CD14-positive monocyte (primary cell): ENCODE results near the gene SUCLG2. TPM values are rescaled to one million over a fixed set of nuclear protein-coding genes. Genes with fewer than 3 reads are reported as not detected.

Experiments
- DNase-seq, 3 donors: peaks; one replicate each; pipeline ENCODE4 v3.0.0-alpha.2; 2011 to 2022
- H2AFZ ChIP-seq: 2 replicates; pipeline ENCODE4 v1.6.0; 2012; ENCODE audit warnings: mild to moderate bottlenecking, low read depth, low read length, inconsistent platforms; ENCODE audit not compliant: insufficient read depth, poor library complexity, severe bottlenecking
- H3K27ac ChIP-seq, 2 donors: 1 replicate in 1 of 2; 2 replicates in 1 of 2; pipeline ENCODE4 v1.5.1; 2012 to 2013; ENCODE audit warnings: low read length in 2 of 2, control low read depth in 1 of 2, inconsistent platforms in 1 of 2, low read depth in 1 of 2, mild to moderate bottlenecking in 1 of 2
- H3K27me3 ChIP-seq, 2 donors: one replicate each; pipeline versions ENCODE4 v1.6.0 to v1.6.1; 2011 to 2013; ENCODE audit warnings: low read length in 2 of 2; ENCODE audit not compliant: control insufficient read depth in 2 of 2, insufficient read depth in 2 of 2
- H3K36me3 ChIP-seq, 2 donors: replicated peaks in 1 of 2; 1 replicate in 1 of 2; 2 replicates in 1 of 2; pipeline versions ENCODE4 v1.5.1 to v1.6.1; 2012 to 2013; ENCODE audit warnings: low read length in 2 of 2, control low read depth in 1 of 2, inconsistent platforms in 1 of 2, mild to moderate bottlenecking in 1 of 2; ENCODE audit not compliant: insufficient read depth in 2 of 2, control insufficient read depth in 1 of 2
- H3K4me1 ChIP-seq, 2 donors: 1 replicate in 1 of 2; 2 replicates in 1 of 2; pipeline versions ENCODE4 v1.5.1 to v1.6.1; 2012 to 2013; ENCODE audit warnings: low read length in 2 of 2, control low read depth in 1 of 2, inconsistent platforms in 1 of 2, mild to moderate bottlenecking in 1 of 2, moderate library complexity in 1 of 2; ENCODE audit not compliant: insufficient read depth in 2 of 2, control insufficient read depth in 1 of 2
- H3K4me2 ChIP-seq: replicated peaks from 2 replicates; pipeline ENCODE3; 2012; ENCODE audit warnings: low read length, moderate library complexity, mild to moderate bottlenecking; ENCODE audit not compliant: poor library complexity, severe bottlenecking; ENCODE audit errors: extremely low read depth
- H3K4me3 ChIP-seq, 3 experiments: fragments of 200-600 bp in 1 of 3; sonication (generic) in 1 of 3; replicated peaks in 1 of 3; 1 replicate in 2 of 3; 2 replicates in 1 of 3; pipeline ENCODE4 v1.5.1; 2011 to 2013; ENCODE audit warnings: low read length in 3 of 3, mild to moderate bottlenecking in 3 of 3, control low read depth in 2 of 3, low read depth in 2 of 3, inconsistent platforms in 1 of 3, moderate library complexity in 1 of 3
- H3K79me2 ChIP-seq: 2 replicates; pipeline ENCODE4 v1.6.0; 2012; ENCODE audit warnings: mild to moderate bottlenecking, control low read depth, inconsistent platforms, low read length, moderate library complexity; ENCODE audit not compliant: insufficient read depth
- H3K9ac ChIP-seq: 2 replicates; pipeline ENCODE4 v1.6.0; 2017; ENCODE audit warnings: low read length, mild to moderate bottlenecking; ENCODE audit not compliant: insufficient read depth, poor library complexity, severe bottlenecking
- H3K9me3 ChIP-seq, 2 donors: replicated peaks in 1 of 2; 1 replicate in 1 of 2; 2 replicates in 1 of 2; pipeline versions ENCODE4 v1.5.1 to v1.6.1; 2012 to 2013; ENCODE audit warnings: low read length in 2 of 2, control low read depth in 1 of 2; ENCODE audit not compliant: control insufficient read depth in 1 of 2, insufficient read depth in 1 of 2
- H4K20me1 ChIP-seq: 2 replicates; pipeline ENCODE4 v1.6.0; 2012; ENCODE audit warnings: mild to moderate bottlenecking, low read length, control low read depth, moderate library complexity; ENCODE audit not compliant: insufficient read depth
- H3K27ac Mint-ChIP-seq, 7 donors: one replicate each; pipeline ENCODE4 v1.8.0; 2020; ENCODE audit warnings: mild to moderate bottlenecking in 7 of 7, mixed read lengths in 7 of 7, moderate library complexity in 6 of 7, inconsistent platforms in 2 of 7
- H3K27me3 Mint-ChIP-seq, 3 donors: one replicate each; pipeline ENCODE4 v1.8.0; 2021 to 2022; ENCODE audit warnings: low read depth in 3 of 3, mild to moderate bottlenecking in 3 of 3, mixed read lengths in 3 of 3, moderate library complexity in 3 of 3, inconsistent platforms in 1 of 3
- H3K36me3 Mint-ChIP-seq, 2 donors: one replicate each; pipeline ENCODE4 v1.8.0; 2020; ENCODE audit warnings: mixed read lengths in 2 of 2, inconsistent platforms in 1 of 2, mild to moderate bottlenecking in 1 of 2
- H3K4me1 Mint-ChIP-seq: one replicate; pipeline ENCODE4 v1.8.0; 2020; ENCODE audit warnings: mild to moderate bottlenecking, mixed read lengths
- H3K4me3 Mint-ChIP-seq, 2 donors: one replicate each; pipeline ENCODE4 v1.8.0; 2020; ENCODE audit warnings: mild to moderate bottlenecking in 2 of 2, mixed read lengths in 2 of 2, moderate library complexity in 1 of 2
- H3K9me3 Mint-ChIP-seq, 7 donors: one replicate each; pipeline ENCODE4 v1.8.0; 2020 to 2022; ENCODE audit warnings: mixed read lengths in 7 of 7, mild to moderate bottlenecking in 6 of 7, moderate library complexity in 6 of 7, inconsistent platforms in 2 of 7
- WGBS: methylation state at CpG from one replicate; pipeline ENCODE4 v1.1.5; 2013; ENCODE audit warnings: missing lambda C conversion rate; ENCODE audit not compliant: insufficient coverage; 5-methylcytosine and 5-hydroxymethylcytosine counted together
- intact Hi-C, 2 donors: fragments of 100-400 bp; cut with micrococcal nuclease; formaldehyde crosslinking; loops; one replicate each; pipeline versions ENCODE4 v1.15.0 to v1.15.1; 2023
- polyA plus RNA-seq, 3 donors: library from polyadenylated mRNA; depleted of rRNA in 1 of 3; unstranded in 2 of 3; stranded (reverse) in 1 of 3; fragments of 300-500 nt in 2 of 3; fragments of >200 nt in 1 of 3; fragmentation: Illumina TruSeq in 2 of 3; gene quantifications; 1 replicate in 2 of 3; 2 replicates in 1 of 3; pipeline ENCODE4 v1.2.3, GENCODE V29; 2012 to 2021
- TF ChIP-seq, protein P1 (sequence below): fragments of 200-600 bp; IDR thresholded peaks from one replicate; pipeline ENCODE4 v1.8.0; 2022; ENCODE audit warnings: antibody characterized with exemption, mild to moderate bottlenecking

The SUCLG2 gene
- polyA plus RNA-seq, 3 donors: 10.8 to 37.5 (median 32.9) TPM

DNA sequence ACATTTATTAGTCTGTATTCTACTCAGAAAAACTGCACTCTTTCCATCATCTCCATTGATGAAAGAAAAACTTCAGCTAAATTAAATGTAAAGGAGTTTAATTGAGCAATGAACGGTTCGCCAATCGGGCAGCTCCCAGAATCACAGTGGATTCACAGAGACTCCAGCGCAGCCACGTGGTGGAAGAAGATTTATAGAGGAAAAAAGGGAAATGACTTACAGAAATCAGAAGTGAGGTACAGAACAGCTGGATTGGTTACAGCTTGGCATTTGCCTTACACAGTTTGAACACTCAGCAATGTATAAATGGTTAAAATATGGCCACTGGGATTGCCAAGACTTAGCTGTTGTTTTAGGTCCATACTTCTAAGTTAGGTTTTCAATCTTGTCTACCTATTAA lies 2.8 kb upstream of the SUCLG2 start:
- Histone ChIP-seq H3K27ac (no peak overlapping the region), H3K36me3 (no peaks in the 10 kb centered on the region), H3K9ac (no peak overlapping the region), H3K4me2 (no peak overlapping the region), H3K79me2 (peaks cover 16% of the 10 kb centered on the region), H3K9me3 (peaks cover 0 to 4% of the 10 kb centered on the region in 2 donors), H3K4me1 (peaks cover 27 to 34% of the 10 kb centered on the region in 2 donors), H2AFZ (no peak overlapping the region), H4K20me1 (peaks cover 6% of the 10 kb centered on the region), H3K27me3 (peaks cover 33 to 35% of the 10 kb centered on the region in 2 donors), H3K4me3 (no peak overlapping the region)
- WGBS: 2% methylated on average over 5 of the region's 5 CpGs
- DNase-seq: peak in 1 of 3 donors; percentile 5
- TF ChIP-seq, protein P1, sequence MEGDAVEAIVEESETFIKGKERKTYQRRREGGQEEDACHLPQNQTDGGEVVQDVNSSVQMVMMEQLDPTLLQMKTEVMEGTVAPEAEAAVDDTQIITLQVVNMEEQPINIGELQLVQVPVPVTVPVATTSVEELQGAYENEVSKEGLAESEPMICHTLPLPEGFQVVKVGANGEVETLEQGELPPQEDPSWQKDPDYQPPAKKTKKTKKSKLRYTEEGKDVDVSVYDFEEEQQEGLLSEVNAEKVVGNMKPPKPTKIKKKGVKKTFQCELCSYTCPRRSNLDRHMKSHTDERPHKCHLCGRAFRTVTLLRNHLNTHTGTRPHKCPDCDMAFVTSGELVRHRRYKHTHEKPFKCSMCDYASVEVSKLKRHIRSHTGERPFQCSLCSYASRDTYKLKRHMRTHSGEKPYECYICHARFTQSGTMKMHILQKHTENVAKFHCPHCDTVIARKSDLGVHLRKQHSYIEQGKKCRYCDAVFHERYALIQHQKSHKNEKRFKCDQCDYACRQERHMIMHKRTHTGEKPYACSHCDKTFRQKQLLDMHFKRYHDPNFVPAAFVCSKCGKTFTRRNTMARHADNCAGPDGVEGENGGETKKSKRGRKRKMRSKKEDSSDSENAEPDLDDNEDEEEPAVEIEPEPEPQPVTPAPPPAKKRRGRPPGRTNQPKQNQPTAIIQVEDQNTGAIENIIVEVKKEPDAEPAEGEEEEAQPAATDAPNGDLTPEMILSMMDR: no peak
- Mint-ChIP-seq H3K27me3 (peaks cover 13 to 40% (median 39%) of the 10 kb centered on the region in 3 donors), H3K9me3 (peaks cover 0 to 14% (median 9%) of the 10 kb centered on the region in 7 donors), H3K36me3 (peaks cover 1 to 8% of the 10 kb centered on the region in 2 donors), H3K4me1 (peaks cover 33% of the 10 kb centered on the region), H3K27ac (no peak overlapping the region), H3K4me3 (no peak overlapping the region)
- intact Hi-C loops: no loop called here

DNA sequence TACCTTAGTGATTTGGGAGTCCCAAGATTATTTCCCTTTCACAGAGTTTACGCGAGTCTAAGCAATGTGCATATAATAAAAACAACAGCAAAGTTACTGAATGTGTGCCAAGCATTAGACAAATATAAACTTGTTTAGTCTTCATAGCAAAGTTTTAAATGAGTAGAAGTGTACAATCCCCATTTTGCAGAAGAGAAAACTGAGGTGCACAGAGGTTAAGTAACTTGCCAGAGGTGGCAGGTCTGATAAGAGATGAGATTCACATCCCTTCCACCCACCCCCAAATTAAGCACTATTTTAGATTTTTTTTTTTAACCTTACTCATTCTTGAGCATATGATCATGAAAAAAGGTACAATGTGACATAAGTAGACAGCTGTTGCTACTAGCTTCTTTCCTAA lies 2.2 kb upstream of the SUCLG2 start:
- TF ChIP-seq, protein P1: no peak
- no peak for DNase-seq
- H3K36me3 Mint-ChIP-seq: peaks cover 6 to 12% of the 10 kb centered on the region in 2 donors
- no peak overlapping the region for H3K27ac ChIP-seq
- no peak overlapping the region for H3K9ac ChIP-seq
- peaks cover 12% of the 10 kb centered on the region for H4K20me1 ChIP-seq
- H3K9me3 Mint-ChIP-seq: peaks cover 0 to 12% (median 9%) of the 10 kb centered on the region in 7 donors
- H3K4me2 ChIP-seq: no peak overlapping the region
- H2AFZ ChIP-seq: no peak overlapping the region
- H3K27me3 ChIP-seq: peaks cover 33 to 35% of the 10 kb centered on the region in 2 donors
- H3K79me2 ChIP-seq: peaks cover 21% of the 10 kb centered on the region
- H3K4me1 Mint-ChIP-seq: peaks cover 37% of the 10 kb centered on the region
- H3K9me3 ChIP-seq: peaks cover 0 to 4% of the 10 kb centered on the region in 2 donors
- no peak overlapping the region for H3K4me3 Mint-ChIP-seq
- WGBS: no CpG with 5 or more reads among the region's 2 CpGs
- H3K4me1 ChIP-seq: peaks cover 27 to 34% of the 10 kb centered on the region in 2 donors
- intact Hi-C loops: no loop called here
- peaks cover 0 to 5% of the 10 kb centered on the region in 2 donors for H3K36me3 ChIP-seq
- no peak overlapping the region for H3K27ac Mint-ChIP-seq
- H3K27me3 Mint-ChIP-seq: peaks cover 13 to 39% (median 38%) of the 10 kb centered on the region in 3 donors
- H3K4me3 ChIP-seq: no peak overlapping the region
